GM06990 (cell line): ENCODE data around the gene SPACA9.

ENCODE experiments used
- DNase-seq: peaks from one replicate; pipeline ENCODE4 v3.0.0-alpha.2; 2011; ENCODE audit not compliant: insufficient read length; ENCODE audit errors: extremely low read depth
- H3K27me3 ChIP-seq: replicated peaks from 2 replicates; pipeline ENCODE4 v1.6.0; 2011; ENCODE audit warnings: low read length; ENCODE audit not compliant: control insufficient read depth, insufficient read depth
- H3K36me3 ChIP-seq: 2 replicates; pipeline ENCODE4 v1.5.1; 2011; ENCODE audit warnings: low read length; ENCODE audit not compliant: control insufficient read depth, insufficient read depth
- H3K4me3 ChIP-seq: replicated peaks from 2 replicates; pipeline ENCODE4 v1.5.1; 2011; ENCODE audit warnings: low read depth, mild to moderate bottlenecking, control low read depth, low read length
- CTCF ChIP-seq: IDR thresholded peaks from 2 replicates; pipeline ENCODE4 v1.5.1; 2011; ENCODE audit warnings: low read length, control low read depth, mild to moderate bottlenecking, inconsistent platforms; ENCODE audit not compliant: insufficient read depth, poor library complexity, severe bottlenecking

The SPACA9 gene

GRCh38 chr9:132838291-132838690, 40.4 kb upstream of the SPACA9 start:
- TF ChIP-seq CTCF: no peak
- H3K27me3 ChIP-seq: no peaks in the 10 kb centered on the region; the same call in 1 of the 2 replicates
- H3K4me3 ChIP-seq: no peak overlapping the region
- DNase-seq: no peak
- no peaks in the 10 kb centered on the region for H3K36me3 ChIP-seq

DNA sequence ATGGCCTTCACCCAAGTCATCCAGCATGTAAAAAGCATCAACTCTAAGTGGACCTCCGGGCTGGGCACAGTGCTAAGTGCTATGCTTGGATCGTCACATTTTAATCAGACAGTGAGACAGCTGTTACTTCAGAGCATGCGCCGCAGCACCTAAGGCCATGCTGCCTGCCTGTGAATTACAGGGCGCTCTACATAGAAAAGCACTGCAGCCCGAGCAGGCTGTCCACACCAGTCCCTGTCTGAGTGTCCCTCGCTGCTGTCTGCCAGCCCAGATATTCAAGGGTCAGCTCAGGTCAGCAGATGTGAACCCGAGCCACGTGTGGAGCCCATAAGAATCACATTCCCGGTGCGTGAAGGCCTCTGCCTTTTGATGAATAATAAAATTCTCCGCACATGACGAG, 37.7 kb upstream of the SPACA9 start:
- no peak for DNase-seq
- Histone ChIP-seq H3K4me3 (no peak overlapping the region), H3K27me3 (no peaks in the 10 kb centered on the region; the same call in 1 of the 2 replicates), H3K36me3 (no peaks in the 10 kb centered on the region)
- TF ChIP-seq CTCF: no peak

DNA sequence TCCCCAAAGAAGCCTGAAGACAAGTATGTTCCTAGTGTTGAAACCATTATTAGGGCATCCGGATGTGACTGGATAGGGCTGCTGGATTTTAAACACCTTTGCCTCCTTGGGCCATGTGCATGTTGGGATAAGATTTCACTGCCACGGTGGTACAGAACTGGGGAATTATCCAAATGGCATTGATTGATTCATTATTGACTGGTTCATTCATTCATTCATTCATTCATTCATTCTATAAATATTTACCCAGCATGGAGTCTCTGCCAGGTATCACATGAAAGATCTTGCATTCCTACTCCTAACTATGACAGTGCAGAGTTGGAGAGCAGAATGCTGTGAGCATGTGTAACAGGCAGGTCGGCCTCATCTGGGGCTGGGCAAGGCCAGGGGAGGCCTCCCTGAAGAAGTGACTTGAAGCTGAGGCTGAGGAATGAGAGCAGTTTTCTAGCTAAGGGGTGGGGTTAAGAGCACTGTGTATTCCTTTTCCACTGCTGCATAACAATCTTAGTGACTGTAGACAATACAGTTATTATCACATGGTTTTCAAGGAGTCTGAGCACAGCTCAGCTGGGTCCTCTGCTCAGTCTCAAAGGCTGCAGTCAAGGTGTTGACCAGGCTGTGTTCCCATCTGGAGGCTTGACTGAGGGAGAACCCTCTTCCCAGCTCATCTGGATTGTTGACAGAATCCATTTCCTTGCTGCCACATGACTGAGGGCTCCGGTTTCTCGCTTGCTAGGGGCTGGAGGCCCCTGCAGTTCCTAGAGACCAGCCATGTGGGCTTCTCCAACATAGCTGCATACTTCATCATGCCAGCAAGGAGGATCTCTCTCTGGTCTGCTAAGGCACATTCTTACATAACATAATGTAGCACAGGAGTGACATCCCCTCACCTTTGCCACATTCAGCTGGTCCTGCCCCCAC, 36.3 kb upstream of the SPACA9 start:
- no peaks in the 10 kb centered on the region; the same call in 1 of the 2 replicates for H3K27me3 ChIP-seq
- no peak overlapping the region for H3K4me3 ChIP-seq
- no peaks in the 10 kb centered on the region for H3K36me3 ChIP-seq
- no peak for TF ChIP-seq CTCF
- no peak for DNase-seq

DNA sequence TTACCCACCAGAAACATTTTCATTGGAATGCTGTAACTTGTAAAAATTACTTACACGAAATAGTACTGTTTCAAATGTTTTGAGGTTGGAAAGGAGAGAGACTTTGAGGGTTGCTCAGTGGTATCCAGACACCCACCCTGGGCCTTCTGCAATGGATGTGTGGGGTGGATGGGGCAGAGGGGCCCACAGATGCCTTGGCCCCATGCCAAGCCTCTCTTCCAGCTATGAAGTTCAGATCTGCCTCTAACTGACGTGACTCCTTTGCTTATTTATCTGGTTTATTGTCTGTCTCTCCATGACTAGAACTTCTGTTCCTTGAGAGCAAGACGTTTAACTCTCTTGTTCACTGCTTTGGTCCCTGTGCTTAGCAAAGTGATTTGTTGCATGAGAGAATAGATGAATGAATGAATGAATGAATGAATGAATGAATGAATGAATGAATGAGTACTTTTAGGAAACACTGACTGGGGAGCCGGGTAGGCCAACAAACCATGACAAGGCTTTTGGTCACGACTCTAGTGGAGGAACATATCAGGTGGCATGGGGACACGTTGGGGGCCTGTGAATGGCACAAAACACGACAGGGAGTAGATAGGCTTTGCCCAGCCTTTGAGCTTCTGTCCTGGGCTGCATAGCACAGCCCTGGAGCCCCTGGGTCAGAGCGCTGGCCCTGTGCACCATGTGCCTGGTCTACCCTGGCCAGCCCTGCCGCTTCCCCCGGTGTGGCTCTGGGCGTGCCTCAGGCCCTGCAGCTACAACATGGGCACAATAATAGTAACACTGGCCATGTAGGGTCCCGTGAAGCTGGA, 32.4 kb upstream of the SPACA9 start:
- Histone ChIP-seq H3K36me3 (no peaks in the 10 kb centered on the region), H3K27me3 (no peaks in the 10 kb centered on the region; the same call in 1 of the 2 replicates), H3K4me3 (no peak overlapping the region)
- no peak for TF ChIP-seq CTCF
- no peak for DNase-seq

- Histone ChIP-seq H3K27me3 (no peaks in the 10 kb centered on the region), H3K36me3 (no peaks in the 10 kb centered on the region), H3K4me3 (no peak overlapping the region)
- TF ChIP-seq CTCF: no peak
- DNase-seq: no peak
These were observed 31.7 kb upstream of the SPACA9 start for GRCh38 chr9:132846918-132847515.
